ENCODE data around the gene PACSIN1. TPM values are rescaled to one million over a fixed set of nuclear protein-coding genes. Genes with fewer than 3 reads are reported as not detected.

Gene PACSIN1
- total and polyA plus RNA-seq, 4 donors, result 5.8 to 34.8 (median 25.7) TPM

GRCh38 chr6:34511214-34511914 is 45.5 kb downstream of the PACSIN1 start:
- Histone ChIP-seq H3K4me1 (ENCODE audit: control insufficient read depth, insufficient read depth, low read length) (peaks cover 39% of the 10 kb centered on the region), H3K27ac (ENCODE audit: low read depth, low read length) (no peak overlapping the region)

GRCh38 chr6:34511915-34512737 is 46.2 kb downstream of the PACSIN1 start:
- Histone ChIP-seq H3K4me1 (ENCODE audit: control insufficient read depth, insufficient read depth, low read length) (peaks cover 47% of the 10 kb centered on the region), H3K27ac (ENCODE audit: low read depth, low read length) (no peak overlapping the region)
- 51% methylated on average over 10 of the region's 12 CpGs for WGBS (ENCODE audit: insufficient coverage)

More at GRCh38 chr6:34511214-34511914, 45.5 kb downstream of the PACSIN1 start:
- peaks cover 2% of the 10 kb centered on the region for H3K9me3 ChIP-seq (ENCODE audit: control insufficient read depth, insufficient read depth, low read length)
- WGBS (ENCODE audit: insufficient coverage), result 66% methylated on average over 3 of the region's 6 CpGs
- no peaks in the 10 kb centered on the region for H3K36me3 ChIP-seq (ENCODE audit: control insufficient read depth, insufficient read depth, low read length)
- no peak overlapping the region for H3K4me3 ChIP-seq (ENCODE audit: low read depth, low read length)
- DNase-seq (ENCODE audit: low read depth in 4 of 6, low spot score in 6 of 6), result peak in 2 of 6 donors; percentile 88 to 90
- no peaks in the 10 kb centered on the region for H3K27me3 ChIP-seq (ENCODE audit: control insufficient read depth, insufficient read depth, low read length)

GRCh38 chr6:34512738-34513115 is 46.9 kb downstream of the PACSIN1 start:
- Histone ChIP-seq H3K27me3 (ENCODE audit: control insufficient read depth, insufficient read depth, low read length) (no peaks in the 10 kb centered on the region), H3K36me3 (ENCODE audit: control insufficient read depth, insufficient read depth, low read length) (no peaks in the 10 kb centered on the region), H3K27ac (ENCODE audit: low read depth, low read length) (no peak overlapping the region), H3K4me3 (ENCODE audit: low read depth, low read length) (no peak overlapping the region), H3K9me3 (ENCODE audit: control insufficient read depth, insufficient read depth, low read length) (peaks cover 2% of the 10 kb centered on the region), H3K4me1 (ENCODE audit: control insufficient read depth, insufficient read depth, low read length) (peaks cover 47% of the 10 kb centered on the region)
- peak in 1 of 6 donors; percentile 11 for DNase-seq (ENCODE audit: low read depth in 4 of 6, low spot score in 6 of 6)
- WGBS (ENCODE audit: insufficient coverage), result 71% methylated on average over 4 of the region's 5 CpGs

More at GRCh38 chr6:34511915-34512737, 46.2 kb downstream of the PACSIN1 start:
- H3K27me3 ChIP-seq (ENCODE audit: control insufficient read depth, insufficient read depth, low read length), result no peaks in the 10 kb centered on the region
- DNase-seq (ENCODE audit: low read depth in 4 of 6, low spot score in 6 of 6), result no peak
- H3K4me3 ChIP-seq (ENCODE audit: low read depth, low read length), result no peak overlapping the region
- H3K36me3 ChIP-seq (ENCODE audit: control insufficient read depth, insufficient read depth, low read length), result no peaks in the 10 kb centered on the region
- peaks cover 2% of the 10 kb centered on the region for H3K9me3 ChIP-seq (ENCODE audit: control insufficient read depth, insufficient read depth, low read length)

GRCh38 chr6:34513646-34514045 is 47.8 kb downstream of the PACSIN1 start:
- Histone ChIP-seq H3K9me3 (ENCODE audit: control insufficient read depth, insufficient read depth, low read length) (peaks cover 2% of the 10 kb centered on the region), H3K27me3 (ENCODE audit: control insufficient read depth, insufficient read depth, low read length) (no peaks in the 10 kb centered on the region), H3K36me3 (ENCODE audit: control insufficient read depth, insufficient read depth, low read length) (peaks cover 3% of the 10 kb centered on the region), H3K4me1 (ENCODE audit: control insufficient read depth, insufficient read depth, low read length) (peaks cover 47% of the 10 kb centered on the region), H3K27ac (ENCODE audit: low read depth, low read length) (no peak overlapping the region), H3K4me3 (ENCODE audit: low read depth, low read length) (no peak overlapping the region)
- 70% methylated on average over 4 of the region's 4 CpGs for WGBS (ENCODE audit: insufficient coverage)
- no peak for DNase-seq (ENCODE audit: low read depth in 4 of 6, low spot score in 6 of 6)

GRCh38 chr6:34514112-34514511 is 48.2 kb downstream of the PACSIN1 start:
- no peak for DNase-seq (ENCODE audit: low read depth in 4 of 6, low spot score in 6 of 6)
- Histone ChIP-seq H3K4me1 (ENCODE audit: control insufficient read depth, insufficient read depth, low read length) (peaks cover 47% of the 10 kb centered on the region), H3K27ac (ENCODE audit: low read depth, low read length) (no peak overlapping the region), H3K36me3 (ENCODE audit: control insufficient read depth, insufficient read depth, low read length) (peaks cover 3% of the 10 kb centered on the region), H3K9me3 (ENCODE audit: control insufficient read depth, insufficient read depth, low read length) (peaks cover 2% of the 10 kb centered on the region), H3K4me3 (ENCODE audit: low read depth, low read length) (no peak overlapping the region), H3K27me3 (ENCODE audit: control insufficient read depth, insufficient read depth, low read length) (no peaks in the 10 kb centered on the region)
- 81% methylated on average over 7 of the region's 8 CpGs for WGBS (ENCODE audit: insufficient coverage)

GRCh38 chr6:34514593-34515472 is 49.0 kb downstream of the PACSIN1 start:
- no peak overlapping the region for H3K27ac ChIP-seq (ENCODE audit: low read depth, low read length)

GRCh38 chr6:34515473-34516387 is 49.9 kb downstream of the PACSIN1 start:
- peaks cover 47% of the 10 kb centered on the region for H3K4me1 ChIP-seq (ENCODE audit: control insufficient read depth, insufficient read depth, low read length)

More at GRCh38 chr6:34514593-34515472, 49.0 kb downstream of the PACSIN1 start:
- no peaks in the 10 kb centered on the region for H3K9me3 ChIP-seq (ENCODE audit: control insufficient read depth, insufficient read depth, low read length)
- peaks cover 3% of the 10 kb centered on the region for H3K36me3 ChIP-seq (ENCODE audit: control insufficient read depth, insufficient read depth, low read length)
- H3K27me3 ChIP-seq (ENCODE audit: control insufficient read depth, insufficient read depth, low read length), result no peaks in the 10 kb centered on the region
- H3K4me3 ChIP-seq (ENCODE audit: low read depth, low read length), result peak overlapping the region; percentile 38
- H3K4me1 ChIP-seq (ENCODE audit: control insufficient read depth, insufficient read depth, low read length), result peaks cover 47% of the 10 kb centered on the region
- DNase-seq (ENCODE audit: low read depth in 4 of 6, low spot score in 6 of 6), result peak in 5 of 6 donors; percentile 60 to 98 (median 82)
- 13% methylated on average over 34 of the region's 34 CpGs for WGBS (ENCODE audit: insufficient coverage)

GRCh38 chr6:34516391-34517324 is 50.8 kb downstream of the PACSIN1 start:
- no peak for DNase-seq (ENCODE audit: low read depth in 4 of 6, low spot score in 6 of 6)
- no peak overlapping the region for H3K4me3 ChIP-seq (ENCODE audit: low read depth, low read length)
- 80% methylated on average over 20 of the region's 22 CpGs for WGBS (ENCODE audit: insufficient coverage)
- H3K9me3 ChIP-seq (ENCODE audit: control insufficient read depth, insufficient read depth, low read length), result no peaks in the 10 kb centered on the region
- peaks cover 3% of the 10 kb centered on the region for H3K36me3 ChIP-seq (ENCODE audit: control insufficient read depth, insufficient read depth, low read length)
- peaks cover 44% of the 10 kb centered on the region for H3K4me1 ChIP-seq (ENCODE audit: control insufficient read depth, insufficient read depth, low read length)
- no peaks in the 10 kb centered on the region for H3K27me3 ChIP-seq (ENCODE audit: control insufficient read depth, insufficient read depth, low read length)
- H3K27ac ChIP-seq (ENCODE audit: low read depth, low read length), result no peak overlapping the region

More at GRCh38 chr6:34515473-34516387, 49.9 kb downstream of the PACSIN1 start:
- Histone ChIP-seq H3K4me3 (ENCODE audit: low read depth, low read length) (peak overlapping the region; percentile 3), H3K27me3 (ENCODE audit: control insufficient read depth, insufficient read depth, low read length) (no peaks in the 10 kb centered on the region), H3K27ac (ENCODE audit: low read depth, low read length) (no peak overlapping the region), H3K36me3 (ENCODE audit: control insufficient read depth, insufficient read depth, low read length) (peaks cover 3% of the 10 kb centered on the region), H3K9me3 (ENCODE audit: control insufficient read depth, insufficient read depth, low read length) (no peaks in the 10 kb centered on the region)
- 66% methylated on average over 12 of the region's 13 CpGs for WGBS (ENCODE audit: insufficient coverage)
- DNase-seq (ENCODE audit: low read depth in 4 of 6, low spot score in 6 of 6), result no peak
